GM19463 (cell line): Measurements from ENCODE around the gene AGAP5.
"Not testable (repeated sequence)": the region's sequence is repeated elsewhere in the genome, so short reads cannot be mapped to it uniquely, and the experiment has no call there.

Experiments
- ATAC-seq: cut with Tn5 transposase; IDR thresholded peaks from one replicate; pipeline ENCODE4 v1.9.1; 2021; ENCODE audit warnings: mild to moderate bottlenecking, moderate library complexity; ENCODE audit not compliant: unreplicated experiment

The AGAP5 gene

GRCh38 chr10:73662705-73663104, 35.2 kb downstream of the AGAP5 start:
- ATAC-seq, result not testable (repeated sequence)

- ATAC-seq, result no peak
Observed at GRCh38 chr10:73655990-73656298, 42.0 kb downstream of the AGAP5 start, which contains the start of gene SYNPO2L. TSS of gene SYNPO2L (minus strand) at chr10:73656029. CDS start at chr10:73655922, 107 bp downstream.

GRCh38 chr10:73655257-73655989, 42.5 kb downstream of the AGAP5 start:
- ATAC-seq, result no peak

GRCh38 chr10:73653701-73654100, 44.2 kb downstream of the AGAP5 start:
- ATAC-seq, result no peak

GRCh38 chr10:73653195-73653594, 44.7 kb downstream of the AGAP5 start:
- no peak for ATAC-seq

- ATAC-seq, result peak; percentile 55
Observed at GRCh38 chr10:73650537-73651331, 47.2 kb downstream of the AGAP5 start.

- no peak for ATAC-seq
Observed at GRCh38 chr10:73649876-73650536, 47.9 kb downstream of the AGAP5 start.

- ATAC-seq, result no peak
Observed at GRCh38 chr10:73648975-73649829, 48.7 kb downstream of the AGAP5 start.

- no peak for ATAC-seq
Observed at GRCh38 chr10:73647875-73648651, 49.8 kb downstream of the AGAP5 start.

- ATAC-seq, result no peak
Observed at GRCh38 chr10:73647211-73647874, 50.6 kb downstream of the AGAP5 start.

GRCh38 chr10:73646598-73647041, 51.3 kb downstream of the AGAP5 start:
- no peak for ATAC-seq

GRCh38 chr10:73645251-73645650, 52.7 kb downstream of the AGAP5 start:
- no peak for ATAC-seq

- no peak for ATAC-seq
Observed at GRCh38 chr10:73644767-73645166, 53.1 kb downstream of the AGAP5 start.

- ATAC-seq, result no peak
Observed at GRCh38 chr10:73644015-73644743, 53.7 kb downstream of the AGAP5 start.

GRCh38 chr10:73643362-73643761, 54.5 kb downstream of the AGAP5 start:
- ATAC-seq, result no peak

GRCh38 chr10:73641328-73642060, 56.4 kb downstream of the AGAP5 start, which contains the start of gene MYOZ1:
TSS of gene MYOZ1 (minus strand) at chr10:73641474. CDS start at chr10:73640017, 1,457 bp downstream.
- ATAC-seq, result no peak

GRCh38 chr10:73639286-73639685, 58.6 kb downstream of the AGAP5 start:
- no peak for ATAC-seq

GRCh38 chr10:73635781-73636180, 62.1 kb downstream of the AGAP5 start:
- ATAC-seq, result no peak
